ENCODE results near the gene ENTPD2.
"Not testable (repeated sequence)": the region's sequence is repeated elsewhere in the genome, so short reads cannot be mapped to it uniquely, and the experiment has no call there.

The ENTPD2 gene

GRCh38 chr9:137044037-137044436, 9.8 kb downstream of the ENTPD2 start:
- DNase-seq: no peak

GRCh38 chr9:137042751-137043727, 10.8 kb downstream of the ENTPD2 start:
- DNase-seq: no peak

GRCh38 chr9:137041124-137041523, 12.7 kb downstream of the ENTPD2 start:
- no peak for DNase-seq

GRCh38 chr9:137040568-137040967, 13.3 kb downstream of the ENTPD2 start:
- DNase-seq: no peak

- DNase-seq: no peak
Observed at GRCh38 chr9:137039611-137040366, 14.1 kb downstream of the ENTPD2 start.

GRCh38 chr9:137038916-137039315, 14.9 kb downstream of the ENTPD2 start:
- DNase-seq: no peak

- no peak for DNase-seq
Observed at GRCh38 chr9:137037483-137037882, 16.4 kb downstream of the ENTPD2 start.

- DNase-seq: no peak
Observed at GRCh38 chr9:137037035-137037434, 16.8 kb downstream of the ENTPD2 start.

GRCh38 chr9:137035937-137036336, 17.9 kb downstream of the ENTPD2 start:
- no peak for DNase-seq

- no peak for DNase-seq
Observed at GRCh38 chr9:137035507-137035834, 18.4 kb downstream of the ENTPD2 start.

GRCh38 chr9:137034709-137035506, 19.0 kb downstream of the ENTPD2 start:
- DNase-seq: peak; percentile 55 to 79

- peak; percentile 59 to 69 for DNase-seq
Observed at GRCh38 chr9:137034039-137034708, 19.7 kb downstream of the ENTPD2 start.

- not testable (repeated sequence) for DNase-seq
Observed at GRCh38 chr9:137033481-137033880, 20.4 kb downstream of the ENTPD2 start.

GRCh38 chr9:137032858-137033257, 21.0 kb downstream of the ENTPD2 start:
- peak in 1 of 2 donors; percentile 64 for DNase-seq

GRCh38 chr9:137031904-137032640, 21.8 kb downstream of the ENTPD2 start, which contains the start of gene FUT7:
TSS of gene FUT7 (minus strand) at chr9:137032088. CDS start at chr9:137031991, 97 bp downstream.
- DNase-seq: peak in 1 of 2 donors; percentile 21

GRCh38 chr9:137030538-137031527, 23.0 kb downstream of the ENTPD2 start:
- DNase-seq: peak; percentile 38

- DNase-seq: no peak
Observed at GRCh38 chr9:137030006-137030405, 23.9 kb downstream of the ENTPD2 start.

- DNase-seq: peak; percentile 51 to 72
Observed at GRCh38 chr9:137029058-137029936, 24.6 kb downstream of the ENTPD2 start.

Measured in bone marrow (tissue), 2 donors.